SK-N-SH (cell line): Measurements from ENCODE around the gene YES1. TPM values are rescaled to one million over a fixed set of nuclear protein-coding genes. Genes with fewer than 3 reads are reported as not detected.

Experiments
- CTCF ChIA-PET: fragments of 300-600, 350-600 bp; formaldehyde crosslinking; extraction: SDS; loops from one replicate; lab custom pipeline; 2021; lab: Yijun Ruan, JAX
- POLR2A ChIA-PET: fragments of 350-600 bp; sonication (Branson Sonifier 250); formaldehyde crosslinking; extraction: SDS; loops from one replicate; lab custom pipeline; 2020; ENCODE audit warnings: antibody characterized with exemption, inconsistent platforms; lab: Yijun Ruan, JAX
- DNase-seq: peaks from one replicate; pipeline ENCODE4 v3.0.0; 2012
- H2AFZ ChIP-seq: fragments of 200-600 bp; sonication (generic); 2 replicates; pipeline ENCODE4 v1.8.1; 2016; ENCODE audit warnings: antibody characterized with exemption, mild to moderate bottlenecking, low read depth
- H3F3A ChIP-seq: fragments of 200-600 bp; sonication (generic); replicated peaks from 2 replicates; pipeline ENCODE3; 2016; ENCODE audit warnings: antibody characterized with exemption, mild to moderate bottlenecking; ENCODE audit not compliant: insufficient read depth
- H3K27ac ChIP-seq, 2 experiments: fragments of 200-500 bp in 1 of 2; fragments of 200-600 bp in 1 of 2; sonication (Bioruptor generic) in 1 of 2; sonication (generic), shearing (Covaris generic) in 1 of 2; 2 replicates each; pipeline versions ENCODE4 v1.5.1 to v1.6.1; 2014 to 2016; ENCODE audit warnings: low read depth in 2 of 2, inconsistent platforms in 1 of 2, low read length in 1 of 2, mild to moderate bottlenecking in 1 of 2, mixed read lengths in 1 of 2
- H3K27me3 ChIP-seq: fragments of 200-600 bp; sonication (generic), shearing (Covaris generic); 2 replicates; pipeline ENCODE4 v1.6.1; 2016; ENCODE audit warnings: mixed run types; ENCODE audit not compliant: insufficient read depth
- H3K36me3 ChIP-seq, 2 experiments: fragments of 200-500 bp in 1 of 2; fragments of 200-600 bp in 1 of 2; sonication (Bioruptor generic) in 1 of 2; sonication (generic) in 1 of 2; replicated peaks in 1 of 2; 2 replicates each; pipeline versions ENCODE3 to v1.5.1; 2014 to 2016; ENCODE audit warnings: low read length in 1 of 2, mild to moderate bottlenecking in 1 of 2; ENCODE audit not compliant: insufficient read depth in 2 of 2, control insufficient read depth in 1 of 2
- H3K4me1 ChIP-seq, 2 experiments: fragments of 200-500 bp in 1 of 2; fragments of 200-600 bp in 1 of 2; sonication (Bioruptor generic) in 1 of 2; sonication (generic), shearing (Covaris generic) in 1 of 2; 2 replicates each; pipeline versions ENCODE4 v1.5.1 to v1.6.1; 2014 to 2016; ENCODE audit warnings: low read depth in 1 of 2, low read length in 1 of 2, mixed run types in 1 of 2; ENCODE audit not compliant: insufficient read depth in 2 of 2, control insufficient read depth in 1 of 2
- H3K4me2 ChIP-seq: fragments of 200-600 bp; sonication (generic), shearing (Covaris generic); 2 replicates; pipeline ENCODE4 v1.6.1; 2017; ENCODE audit warnings: mixed run types
- H3K4me3 ChIP-seq, 2 experiments: fragments of 200-500 bp in 1 of 2; fragments of 200-600 bp in 1 of 2; sonication (Bioruptor generic) in 1 of 2; sonication (generic), shearing (Covaris generic) in 1 of 2; 2 replicates each; pipeline versions ENCODE4 v1.5.1 to v1.8.1; 2014 to 2016; ENCODE audit warnings: low read depth in 2 of 2, inconsistent platforms in 1 of 2, low read length in 1 of 2, mild to moderate bottlenecking in 1 of 2, mixed read lengths in 1 of 2, moderate library complexity in 1 of 2
- H3K79me2 ChIP-seq: fragments of 200-600 bp; sonication (generic); 2 replicates; pipeline ENCODE4 v1.8.1; 2017; ENCODE audit warnings: mild to moderate bottlenecking; ENCODE audit not compliant: insufficient read depth
- H3K9ac ChIP-seq: fragments of 200-600 bp; sonication (generic); 2 replicates; pipeline ENCODE4 v1.6.1; 2017; ENCODE audit warnings: mixed run types
- H3K9me2 ChIP-seq: fragments of 200-600 bp; sonication (generic); 2 replicates; pipeline ENCODE4 v1.6.1; 2017; ENCODE audit warnings: mixed run types
- H3K9me3 ChIP-seq: fragments of 200-600 bp; sonication (generic); 2 replicates; pipeline ENCODE4 v1.6.1; 2017; ENCODE audit warnings: mixed run types, mild to moderate bottlenecking, moderate library complexity
- H4K20me1 ChIP-seq: fragments of 200-600 bp; sonication (generic); 2 replicates; pipeline ENCODE4 v1.6.1; 2017; ENCODE audit warnings: mild to moderate bottlenecking, mixed run types; ENCODE audit not compliant: insufficient read depth
- EP300 ChIP-seq, 2 experiments: IDR thresholded peaks; 2 replicates each; pipeline versions ENCODE4 v1.4.0 to v1.6.1; 2012; ENCODE audit warnings: borderline replicate concordance in 1 of 2, low read depth in 1 of 2, low read length in 1 of 2
- EZH2phosphoT487 ChIP-seq: fragments of 200-600 bp; sonication (generic); IDR thresholded peaks from 2 replicates; pipeline ENCODE4 v1.6.1; 2017; ENCODE audit warnings: low read depth, mixed run types, mild to moderate bottlenecking, antibody characterized with exemption, moderate library complexity, borderline replicate concordance
- FOSL2 ChIP-seq: IDR thresholded peaks from 2 replicates; pipeline ENCODE4 v1.4.0; 2012; ENCODE audit warnings: low read depth, mild to moderate bottlenecking, moderate library complexity, borderline replicate concordance
- FOXM1 ChIP-seq: IDR thresholded peaks from 2 replicates; pipeline ENCODE4 v1.4.0; 2012; ENCODE audit warnings: low read depth, mild to moderate bottlenecking
- GATA2 ChIP-seq: sonication (generic); formaldehyde crosslinking; IDR thresholded peaks from 2 replicates; pipeline ENCODE4 v1.5.0; 2020; ENCODE audit warnings: mild to moderate bottlenecking, missing genetic modification reagents
- MEF2A ChIP-seq: IDR thresholded peaks from 2 replicates; pipeline ENCODE4 v1.4.0; 2012; ENCODE audit warnings: low read depth, borderline replicate concordance
- MXI1 ChIP-seq: IDR thresholded peaks from 2 replicates; pipeline ENCODE4 v1.6.1; 2012; ENCODE audit warnings: mild to moderate bottlenecking, low read depth, low read length, improper control_type of control experiment
- NFIC ChIP-seq: IDR thresholded peaks from 2 replicates; pipeline ENCODE4 v1.4.0; 2012; ENCODE audit warnings: borderline replicate concordance
- NRF1 ChIP-seq: IDR thresholded peaks from 2 replicates; pipeline ENCODE4 v1.6.1; 2012; ENCODE audit warnings: low read depth, mild to moderate bottlenecking, low read length
- RFX5 ChIP-seq: IDR thresholded peaks from 2 replicates; pipeline ENCODE4 v1.6.1; 2012; ENCODE audit warnings: mild to moderate bottlenecking, improper control_type of control experiment, low read length
- RXRA ChIP-seq: IDR thresholded peaks from 2 replicates; pipeline ENCODE4 v1.4.0; 2012; ENCODE audit warnings: low read depth, mild to moderate bottlenecking, borderline replicate concordance
- SIN3A ChIP-seq: IDR thresholded peaks from 2 replicates; pipeline ENCODE4 v1.6.1; 2012; ENCODE audit warnings: low read depth, mild to moderate bottlenecking, low read length, moderate library complexity, borderline replicate concordance
- SMC3 ChIP-seq: IDR thresholded peaks from 2 replicates; pipeline ENCODE4 v1.6.1; 2012; ENCODE audit warnings: low read depth, low read length, improper control_type of control experiment
- TCF12 ChIP-seq: IDR thresholded peaks from 2 replicates; pipeline ENCODE4 v1.4.0; 2012
- TEAD4 ChIP-seq: IDR thresholded peaks from 2 replicates; pipeline ENCODE4 v1.4.0; 2012; ENCODE audit warnings: mild to moderate bottlenecking, borderline replicate concordance; ENCODE audit not compliant: insufficient read depth
- WGBS: methylation state at CpG from one replicate; pipeline ENCODE4 v1.1.6; 2017; ENCODE audit warnings: low lambda C conversion rate; 5-methylcytosine and 5-hydroxymethylcytosine counted together
- polyA plus RNA-seq, 3 experiments: library from polyadenylated mRNA; depleted of rRNA; stranded (reverse); fragments of >200 nt; gene quantifications; 2 replicates each; pipeline ENCODE4 v1.2.3, GENCODE V29; 2012
- TF ChIP-seq, protein P1 (sequence below): fragments of 200-600 bp; sonication (generic); IDR thresholded peaks from 2 replicates; pipeline ENCODE4 v1.6.1; 2017; ENCODE audit warnings: antibody characterized with exemption, mild to moderate bottlenecking, moderate library complexity
- TF ChIP-seq, protein P2 (sequence below): fragments of 150-350 bp; IDR thresholded peaks from 2 replicates; pipeline ENCODE4 v1.6.1; 2017; ENCODE audit warnings: antibody characterized with exemption, low read length, low read depth, borderline replicate concordance
- TF ChIP-seq, protein P3 (sequence below): IDR thresholded peaks from 2 replicates; pipeline ENCODE4 v1.4.0; 2012; ENCODE audit warnings: low read depth, borderline replicate concordance
- TF ChIP-seq, protein P4 (sequence below): IDR thresholded peaks from 2 replicates; pipeline ENCODE4 v1.4.0; 2012; ENCODE audit warnings: low read depth, borderline replicate concordance

Gene YES1
- polyA plus RNA-seq, 1 of the 3 experiments (the other 2 are of a cell fraction): 7.9 TPM

DNA sequence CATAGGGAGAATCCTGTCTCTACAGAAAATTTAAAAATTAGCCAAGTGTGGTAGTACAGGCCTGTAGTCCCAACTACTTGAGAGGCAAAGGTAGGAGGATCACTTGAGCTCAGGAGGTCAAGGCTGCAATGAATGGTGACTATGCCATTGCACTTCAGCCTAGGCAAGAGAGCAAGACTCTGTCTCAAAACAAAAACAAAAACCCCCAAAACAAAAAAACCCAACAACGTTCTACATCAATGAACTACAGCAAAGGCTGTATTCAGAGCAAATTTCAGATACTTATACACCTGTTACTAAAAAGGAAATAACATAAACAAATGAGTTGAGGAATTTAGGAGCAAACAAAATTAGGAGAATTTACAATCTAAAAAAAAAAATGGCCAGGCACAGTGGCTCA is 22.6 kb downstream of the YES1 start:
- H3K9me2 ChIP-seq: no peaks in the 10 kb centered on the region
- 0 out of 4 replicates have a peak, but pooled peaks cover 0 to 5% of the 10 kb centered on the region in 2 experiments for H3K4me1 ChIP-seq
- TF ChIP-seq FOXM1 (no peak), MEF2A (no peak), SIN3A (no peak), GATA2 (CRISPR knock-in tag) (no peak), EZH2phosphoT487 (no peak), RXRA (no peak), SMC3 (no peak), MXI1 (no peak), RFX5 (no peak), EP300 (IDR thresholded peaks at IDR 0.05; ENCODE audit: borderline replicate concordance in 1 of 2, low read depth in 1 of 2, low read length in 1 of 2) (no peak), TCF12 (no peak), NRF1 (no peak), TEAD4 (no peak), NFIC (no peak), FOSL2 (no peak)
- TF ChIP-seq, protein P1, sequence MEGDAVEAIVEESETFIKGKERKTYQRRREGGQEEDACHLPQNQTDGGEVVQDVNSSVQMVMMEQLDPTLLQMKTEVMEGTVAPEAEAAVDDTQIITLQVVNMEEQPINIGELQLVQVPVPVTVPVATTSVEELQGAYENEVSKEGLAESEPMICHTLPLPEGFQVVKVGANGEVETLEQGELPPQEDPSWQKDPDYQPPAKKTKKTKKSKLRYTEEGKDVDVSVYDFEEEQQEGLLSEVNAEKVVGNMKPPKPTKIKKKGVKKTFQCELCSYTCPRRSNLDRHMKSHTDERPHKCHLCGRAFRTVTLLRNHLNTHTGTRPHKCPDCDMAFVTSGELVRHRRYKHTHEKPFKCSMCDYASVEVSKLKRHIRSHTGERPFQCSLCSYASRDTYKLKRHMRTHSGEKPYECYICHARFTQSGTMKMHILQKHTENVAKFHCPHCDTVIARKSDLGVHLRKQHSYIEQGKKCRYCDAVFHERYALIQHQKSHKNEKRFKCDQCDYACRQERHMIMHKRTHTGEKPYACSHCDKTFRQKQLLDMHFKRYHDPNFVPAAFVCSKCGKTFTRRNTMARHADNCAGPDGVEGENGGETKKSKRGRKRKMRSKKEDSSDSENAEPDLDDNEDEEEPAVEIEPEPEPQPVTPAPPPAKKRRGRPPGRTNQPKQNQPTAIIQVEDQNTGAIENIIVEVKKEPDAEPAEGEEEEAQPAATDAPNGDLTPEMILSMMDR: no peak
- TF ChIP-seq, protein P2, sequence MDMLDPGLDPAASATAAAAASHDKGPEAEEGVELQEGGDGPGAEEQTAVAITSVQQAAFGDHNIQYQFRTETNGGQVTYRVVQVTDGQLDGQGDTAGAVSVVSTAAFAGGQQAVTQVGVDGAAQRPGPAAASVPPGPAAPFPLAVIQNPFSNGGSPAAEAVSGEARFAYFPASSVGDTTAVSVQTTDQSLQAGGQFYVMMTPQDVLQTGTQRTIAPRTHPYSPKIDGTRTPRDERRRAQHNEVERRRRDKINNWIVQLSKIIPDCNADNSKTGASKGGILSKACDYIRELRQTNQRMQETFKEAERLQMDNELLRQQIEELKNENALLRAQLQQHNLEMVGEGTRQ: no peak
- TF ChIP-seq, protein P3, sequence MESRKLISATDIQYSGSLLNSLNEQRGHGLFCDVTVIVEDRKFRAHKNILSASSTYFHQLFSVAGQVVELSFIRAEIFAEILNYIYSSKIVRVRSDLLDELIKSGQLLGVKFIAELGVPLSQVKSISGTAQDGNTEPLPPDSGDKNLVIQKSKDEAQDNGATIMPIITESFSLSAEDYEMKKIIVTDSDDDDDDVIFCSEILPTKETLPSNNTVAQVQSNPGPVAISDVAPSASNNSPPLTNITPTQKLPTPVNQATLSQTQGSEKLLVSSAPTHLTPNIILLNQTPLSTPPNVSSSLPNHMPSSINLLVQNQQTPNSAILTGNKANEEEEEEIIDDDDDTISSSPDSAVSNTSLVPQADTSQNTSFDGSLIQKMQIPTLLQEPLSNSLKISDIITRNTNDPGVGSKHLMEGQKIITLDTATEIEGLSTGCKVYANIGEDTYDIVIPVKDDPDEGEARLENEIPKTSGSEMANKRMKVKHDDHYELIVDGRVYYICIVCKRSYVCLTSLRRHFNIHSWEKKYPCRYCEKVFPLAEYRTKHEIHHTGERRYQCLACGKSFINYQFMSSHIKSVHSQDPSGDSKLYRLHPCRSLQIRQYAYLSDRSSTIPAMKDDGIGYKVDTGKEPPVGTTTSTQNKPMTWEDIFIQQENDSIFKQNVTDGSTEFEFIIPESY: no peak
- TF ChIP-seq, protein P4, sequence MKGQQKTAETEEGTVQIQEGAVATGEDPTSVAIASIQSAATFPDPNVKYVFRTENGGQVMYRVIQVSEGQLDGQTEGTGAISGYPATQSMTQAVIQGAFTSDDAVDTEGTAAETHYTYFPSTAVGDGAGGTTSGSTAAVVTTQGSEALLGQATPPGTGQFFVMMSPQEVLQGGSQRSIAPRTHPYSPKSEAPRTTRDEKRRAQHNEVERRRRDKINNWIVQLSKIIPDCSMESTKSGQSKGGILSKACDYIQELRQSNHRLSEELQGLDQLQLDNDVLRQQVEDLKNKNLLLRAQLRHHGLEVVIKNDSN: no peak
- no peak overlapping the region for H3K4me2 ChIP-seq
- H3K27ac ChIP-seq: no peak overlapping the region
- no peak overlapping the region for H2AFZ ChIP-seq
- H3K79me2 ChIP-seq: peaks cover 77% of the 10 kb centered on the region
- CTCF ChIA-PET: no interaction called here
- H3F3A ChIP-seq: no peaks in the 10 kb centered on the region
- peaks cover 12% of the 10 kb centered on the region; the same call in 1 of the 2 replicates for H4K20me1 ChIP-seq
- H3K9me3 ChIP-seq: no peaks in the 10 kb centered on the region
- WGBS: 40% methylated on average over 1 of the region's 1 CpG
- DNase-seq: no peak
- POLR2A ChIA-PET: no interaction called here
- no peaks in the 10 kb centered on the region for H3K36me3 ChIP-seq
- no peaks in the 10 kb centered on the region for H3K27me3 ChIP-seq
- no peak overlapping the region for H3K4me3 ChIP-seq
- H3K9ac ChIP-seq: no peak overlapping the region
